Kidney tubule cell (primary cell): ENCODE results near the gene NTM.
A peak's percentile ranks its signal among the peaks of the same experiment; 100 is the strongest.

Experiments
- DNase-seq: peaks from one replicate; pipeline ENCODE4 v3.0.0-alpha.2; 2018; ENCODE audit warnings: low spot score

Gene NTM

DNA sequence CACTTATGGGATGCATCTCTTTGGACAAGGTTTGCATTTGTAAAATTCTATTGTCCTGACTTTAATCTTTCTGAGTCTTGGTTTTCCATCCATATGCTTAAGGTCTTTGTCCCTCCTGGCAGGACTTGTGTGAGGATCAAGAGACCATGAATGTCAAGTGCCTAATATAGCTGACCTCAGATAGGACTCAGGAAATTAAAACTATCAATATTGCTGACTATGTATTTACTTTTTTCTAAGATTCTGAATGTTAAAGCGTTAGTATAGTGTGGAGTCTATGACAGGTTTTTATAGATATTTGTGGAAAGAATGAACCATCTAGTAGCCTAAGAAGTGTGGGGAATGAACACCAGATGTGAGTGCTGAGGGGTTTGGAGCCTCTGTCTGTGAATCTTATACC, 637.8 kb downstream of the NTM start:
- DNase-seq = no peak

DNA sequence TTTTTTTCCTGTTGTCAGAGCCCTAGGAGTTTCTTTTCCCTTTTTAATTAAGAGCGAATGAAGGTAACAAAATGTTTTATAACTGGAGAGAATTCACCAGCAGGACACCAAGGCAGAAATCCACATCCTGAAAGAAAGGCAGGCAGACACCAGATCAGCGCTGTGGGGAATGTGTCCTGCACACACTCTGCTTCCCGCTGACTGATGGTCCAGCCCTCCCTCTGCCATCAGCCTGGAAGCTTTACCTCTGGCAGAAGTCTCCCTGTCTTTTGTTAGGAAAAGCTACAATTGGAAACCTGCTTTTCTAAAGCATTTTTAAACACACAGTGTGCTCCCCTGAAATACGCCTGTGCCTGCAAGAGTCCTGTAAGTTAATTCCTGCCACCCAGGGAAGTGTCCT, 638.5 kb downstream of the NTM start:
- DNase-seq = no peak

DNA sequence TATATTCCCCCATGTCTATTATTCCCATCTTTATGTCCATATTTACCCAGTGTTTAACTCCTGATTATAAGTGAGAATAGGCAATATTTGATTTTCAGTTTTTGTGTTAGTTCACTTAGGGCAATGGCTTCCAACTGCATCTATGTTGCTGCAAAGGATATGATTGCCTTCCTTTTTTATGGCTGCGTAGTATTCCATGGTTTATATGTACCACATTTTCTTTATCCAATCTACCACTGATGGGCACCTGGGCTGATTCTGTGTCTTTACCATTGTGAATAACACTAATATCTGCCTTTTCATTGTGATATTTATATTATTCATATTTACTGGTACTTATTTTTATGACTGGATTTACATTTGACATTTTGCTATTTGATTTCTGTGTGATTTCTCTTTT, 649.6 kb downstream of the NTM start:
- no peak for DNase-seq

DNA sequence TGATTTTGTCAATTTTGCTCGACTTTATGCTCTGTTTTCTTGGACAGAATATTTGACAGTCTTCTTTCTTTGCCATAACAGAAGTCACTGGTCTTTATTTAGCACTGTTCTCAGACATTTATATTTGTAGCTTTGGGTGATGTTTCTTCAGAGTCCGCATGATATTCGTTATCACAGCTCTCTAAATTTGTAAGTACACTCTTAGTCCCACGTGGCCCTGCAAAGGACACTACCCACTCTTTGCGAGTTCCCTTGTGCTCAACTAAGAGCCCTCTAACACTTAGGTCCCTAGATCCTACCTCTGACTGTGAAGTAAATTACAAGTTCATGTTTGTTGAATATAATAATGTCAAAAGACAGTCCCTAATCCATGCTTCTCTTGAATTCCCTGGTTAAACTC, 651.9 kb downstream of the NTM start:
- DNase-seq = no peak

DNA sequence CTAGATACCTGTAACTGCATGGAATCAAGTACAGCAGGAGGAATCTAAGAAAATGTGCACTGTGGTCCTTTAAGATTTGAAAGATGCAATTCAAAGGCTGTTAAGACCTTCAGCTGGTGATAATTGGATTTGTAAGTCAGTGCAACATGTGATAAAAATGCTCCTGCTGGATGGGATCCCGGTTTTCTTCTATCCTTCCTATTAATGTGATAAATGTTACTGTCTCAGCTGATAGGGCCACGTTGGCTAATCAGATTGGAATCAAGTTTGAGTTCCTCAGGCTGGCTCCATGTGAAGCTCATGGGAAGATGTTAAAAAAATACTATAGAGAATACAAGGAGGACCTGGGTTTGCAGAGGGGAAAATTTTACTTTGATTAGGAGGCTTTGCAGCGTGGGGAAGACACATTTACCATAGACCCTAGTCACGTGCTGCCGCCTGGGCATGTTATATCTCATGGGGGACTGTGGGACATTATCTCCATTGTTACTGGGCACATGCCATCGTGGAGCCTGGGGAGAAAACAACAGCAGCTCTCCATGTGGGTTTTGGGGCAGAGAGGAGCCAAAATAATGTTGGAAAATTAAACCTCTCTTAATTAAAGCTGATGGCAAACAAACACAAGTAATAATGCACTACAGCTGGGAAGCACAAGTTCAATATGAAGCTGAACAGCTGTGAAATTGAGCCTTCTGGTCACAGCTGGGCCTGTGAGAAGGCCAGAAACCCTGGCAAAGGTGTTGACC, 652.5 kb downstream of the NTM start:
- DNase-seq = no peak

DNA sequence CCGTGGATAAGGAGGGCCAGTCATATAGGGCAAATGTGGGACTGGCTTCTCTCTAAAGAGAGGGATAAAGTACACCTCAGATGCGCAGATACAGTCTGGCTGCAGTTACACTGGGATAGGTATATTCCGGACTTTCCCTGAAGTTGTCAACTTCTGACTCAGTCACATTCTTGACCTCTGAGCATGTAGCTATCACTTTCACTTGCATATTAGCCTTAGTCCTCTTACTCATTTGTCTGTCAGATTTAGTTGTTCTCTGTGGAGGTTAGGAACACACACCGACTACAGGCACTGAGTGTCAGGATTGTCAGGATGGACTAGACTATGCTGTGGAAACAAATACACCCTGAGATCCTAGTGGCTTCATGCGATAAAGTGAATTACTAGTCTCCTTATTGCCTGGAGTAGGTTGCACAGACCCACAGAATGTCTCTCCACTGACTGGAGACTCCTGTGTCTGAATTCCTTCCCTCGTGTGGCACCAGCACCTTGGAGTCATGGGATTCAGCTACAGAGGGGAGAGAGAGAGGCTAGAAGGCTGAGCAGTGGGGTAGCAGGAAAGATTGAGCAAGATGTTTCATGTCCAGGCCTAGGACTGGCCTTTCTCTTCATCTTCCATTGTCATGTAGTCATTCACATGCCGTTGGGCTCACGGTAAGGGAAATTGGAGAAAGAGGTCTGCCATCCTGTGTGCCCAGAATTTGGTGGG, 654.3 kb downstream of the NTM start:
- DNase-seq = peak; percentile 95

DNA sequence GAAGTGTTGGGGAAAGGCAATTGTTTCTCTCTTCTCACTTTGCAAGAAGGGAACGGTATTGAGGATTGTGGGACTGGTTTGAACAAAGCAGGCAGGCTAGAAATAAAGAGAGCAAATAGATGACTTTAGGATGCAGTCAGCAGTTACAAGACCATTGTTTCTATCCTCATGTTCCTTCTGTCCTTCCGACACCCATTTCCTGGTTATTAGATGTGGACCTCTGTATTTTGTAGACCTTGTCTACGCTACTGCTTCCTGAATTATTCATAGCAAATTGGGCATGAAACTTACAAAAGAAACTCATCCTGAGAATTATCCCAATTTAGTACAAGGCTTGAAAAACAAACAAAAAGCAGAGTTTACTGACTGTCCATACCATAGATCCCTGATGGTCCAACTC, 656.3 kb downstream of the NTM start:
- no peak for DNase-seq

DNA sequence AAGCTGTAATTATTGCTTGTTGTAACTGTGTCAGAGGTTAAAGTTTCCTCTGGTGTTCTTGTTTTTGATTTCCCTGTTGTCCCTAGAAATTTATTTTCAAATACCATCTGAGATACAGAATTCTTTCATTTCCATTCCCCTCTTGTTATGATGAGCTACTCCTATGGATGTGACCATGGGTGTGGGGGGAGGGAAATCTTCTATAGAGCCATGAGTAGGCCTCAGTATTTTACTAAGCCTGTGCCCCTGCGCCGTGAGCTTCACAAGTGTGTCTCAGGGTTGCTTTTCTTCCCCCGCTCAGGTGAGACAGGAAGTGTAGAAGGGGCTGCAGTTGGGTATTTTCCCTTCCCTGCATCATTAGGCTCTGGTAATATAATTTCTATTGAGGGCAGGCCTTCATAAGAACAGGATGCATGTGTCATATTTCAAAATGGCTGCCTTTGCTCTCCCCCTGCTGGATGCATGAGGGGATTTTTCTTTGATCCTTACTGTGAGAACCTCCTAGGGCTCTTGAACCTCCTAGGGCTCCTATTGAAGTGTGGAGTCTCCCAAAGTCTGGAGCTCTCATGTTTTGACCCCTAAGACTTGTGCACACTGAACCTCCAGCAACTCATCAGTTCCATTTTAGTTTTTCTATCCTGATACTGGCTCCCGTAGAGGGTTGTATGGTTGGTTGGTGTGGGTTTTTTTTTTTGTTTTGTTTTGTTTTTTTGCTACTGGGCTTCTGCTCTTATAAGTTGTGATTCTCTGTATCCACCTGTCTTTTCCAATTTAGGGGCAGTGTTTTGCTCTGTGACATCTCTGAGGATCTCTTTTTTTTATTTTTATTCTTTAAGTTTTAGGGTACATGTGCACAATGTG, 658.2 kb downstream of the NTM start:
- peak; percentile 48 for DNase-seq

DNA sequence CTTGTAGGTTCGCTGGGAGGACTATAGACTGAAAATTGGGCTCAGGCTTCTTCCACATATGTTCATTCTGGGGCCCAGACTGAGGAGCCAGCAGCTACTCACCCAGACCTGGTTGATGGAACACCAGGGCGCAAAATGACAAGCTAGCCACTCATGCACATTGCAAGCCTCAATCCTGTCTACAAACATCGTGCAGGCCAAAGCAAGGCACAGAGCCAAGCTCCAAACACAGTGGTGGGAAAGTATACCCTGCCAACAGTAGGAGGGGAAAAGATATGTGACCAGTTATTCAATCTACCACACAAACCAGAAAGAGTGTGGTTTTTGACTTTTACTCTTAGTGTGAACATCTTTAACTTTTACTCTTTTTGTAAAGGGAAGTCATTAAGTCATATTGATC, 660.5 kb downstream of the NTM start:
- DNase-seq = no peak

DNA sequence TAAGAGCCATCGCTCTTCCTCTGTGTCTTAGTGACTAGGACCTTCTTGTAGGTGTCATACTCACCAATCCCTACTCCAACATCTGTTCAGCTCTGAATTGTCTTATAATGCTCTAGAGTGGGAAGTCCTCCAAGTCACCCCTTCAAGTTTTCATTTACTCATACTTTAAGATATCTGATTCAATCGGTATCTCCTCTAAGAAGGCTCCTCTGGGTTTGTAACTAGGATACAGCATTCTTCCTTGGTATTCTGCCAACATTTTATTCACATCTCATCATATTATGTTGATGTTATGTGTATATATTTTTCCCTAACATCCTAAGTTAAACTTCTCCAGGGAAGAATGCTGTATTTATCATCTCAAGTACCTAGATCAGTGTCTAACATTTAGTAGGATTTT, 662.1 kb downstream of the NTM start:
- DNase-seq = no peak

DNA sequence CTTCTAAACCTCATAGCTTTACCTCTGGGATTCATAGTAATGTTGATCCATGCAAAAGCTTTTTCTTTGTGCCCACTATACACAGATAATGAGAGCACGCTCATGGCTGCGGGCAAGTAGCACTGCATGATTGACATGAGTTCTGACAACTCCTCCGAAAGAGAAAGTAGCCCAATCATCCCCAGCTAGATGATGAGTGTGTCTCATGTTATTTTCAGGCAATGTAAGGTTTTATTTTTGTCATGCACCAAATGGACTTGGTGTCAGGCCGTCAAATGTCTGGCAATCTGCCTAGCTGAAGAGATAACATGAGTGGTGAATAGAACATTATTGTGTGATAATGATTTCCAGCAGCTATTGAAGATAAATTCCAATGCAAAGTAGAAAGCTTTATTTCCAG, 662.6 kb downstream of the NTM start:
- no peak for DNase-seq

DNA sequence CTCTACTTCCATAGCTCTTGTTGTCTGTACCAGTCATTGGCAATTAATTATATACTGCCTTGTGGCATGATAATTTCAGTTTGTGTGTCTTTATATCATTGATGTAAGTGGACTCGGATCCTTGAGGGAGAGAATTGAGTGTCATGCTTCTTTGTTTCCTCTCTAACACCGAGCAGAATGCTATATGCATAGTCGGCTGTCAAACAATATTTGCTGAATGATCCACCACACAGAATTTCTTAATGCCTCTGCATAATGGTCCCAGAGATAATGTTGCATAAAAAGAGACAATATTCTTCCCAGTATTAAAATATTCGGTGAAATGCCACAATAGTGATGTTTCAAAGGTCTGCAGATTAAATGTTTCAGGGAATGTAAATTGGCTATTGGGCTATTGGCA, 664.8 kb downstream of the NTM start:
- no peak for DNase-seq

DNA sequence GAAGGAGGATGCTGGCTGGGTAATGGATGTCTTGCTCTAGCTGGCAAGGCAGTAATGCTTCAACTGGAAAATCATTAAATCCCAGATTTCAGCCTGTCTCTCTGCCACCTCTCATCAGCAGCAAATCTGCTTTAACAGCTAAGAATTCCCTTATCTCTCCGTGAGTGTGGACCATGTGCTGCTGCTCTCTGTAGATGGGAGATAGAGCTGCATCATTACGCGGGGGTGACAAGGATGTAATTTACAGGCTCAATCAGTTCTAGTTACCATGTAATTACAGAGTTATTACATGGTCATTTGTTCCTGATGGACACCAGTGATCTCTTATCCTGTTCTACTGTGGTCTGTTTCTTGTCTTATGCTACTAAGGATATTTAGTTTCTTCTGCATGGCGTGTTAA, 665.4 kb downstream of the NTM start:
- DNase-seq = no peak

DNA sequence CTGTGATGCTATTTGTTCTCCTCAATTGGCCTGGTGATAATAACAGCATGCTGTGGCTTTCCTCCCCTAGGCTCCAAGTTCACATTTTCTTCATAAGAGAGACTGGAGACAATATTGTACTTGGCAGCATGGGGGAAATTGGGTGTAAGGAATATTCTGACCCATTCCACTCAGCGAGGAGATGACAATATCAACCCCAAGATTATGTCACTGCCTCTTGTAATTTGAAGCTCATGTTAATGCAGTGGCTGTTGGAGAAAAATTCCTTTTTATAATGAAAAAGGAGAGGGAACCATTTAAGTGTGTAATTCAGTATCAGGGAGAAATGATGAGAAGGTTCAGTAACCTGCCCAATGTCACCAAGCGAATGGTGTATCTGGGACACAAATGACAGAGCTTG, 665.8 kb downstream of the NTM start:
- DNase-seq = no peak

DNA sequence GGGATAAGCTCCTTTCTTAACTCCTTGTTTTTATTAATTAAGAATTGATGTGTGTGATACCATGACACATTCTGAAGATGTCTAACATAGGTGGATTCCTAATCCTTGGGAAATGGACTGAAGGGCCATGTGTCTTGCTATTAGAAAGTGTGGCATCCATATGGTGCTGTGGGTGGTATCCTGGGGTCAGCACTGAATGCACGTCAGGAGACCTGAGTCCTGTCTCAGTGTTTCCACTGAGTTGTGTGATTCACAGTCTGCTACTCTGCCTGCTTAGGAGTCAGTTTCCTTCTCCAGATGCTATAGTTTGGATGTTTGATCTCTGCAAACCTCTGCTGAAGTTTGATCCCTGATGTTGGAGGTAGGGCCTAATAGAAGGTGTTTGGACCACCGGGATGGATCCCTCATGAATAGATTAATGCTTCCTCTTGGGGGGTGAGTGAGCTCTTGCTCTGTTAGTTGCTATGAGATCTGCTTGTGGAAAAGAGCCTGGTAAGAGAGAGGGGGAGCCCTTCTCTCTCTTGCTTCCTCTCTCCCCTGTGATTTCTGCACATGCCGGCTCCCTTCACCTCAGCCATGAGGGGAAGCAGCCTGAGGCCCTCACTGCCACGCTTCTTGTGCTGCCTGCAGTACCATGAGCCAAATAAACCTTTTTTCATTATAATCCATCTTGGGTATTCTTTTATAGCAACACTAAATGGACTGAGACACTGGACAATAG, 666.5 kb downstream of the NTM start:
- no peak for DNase-seq

DNA sequence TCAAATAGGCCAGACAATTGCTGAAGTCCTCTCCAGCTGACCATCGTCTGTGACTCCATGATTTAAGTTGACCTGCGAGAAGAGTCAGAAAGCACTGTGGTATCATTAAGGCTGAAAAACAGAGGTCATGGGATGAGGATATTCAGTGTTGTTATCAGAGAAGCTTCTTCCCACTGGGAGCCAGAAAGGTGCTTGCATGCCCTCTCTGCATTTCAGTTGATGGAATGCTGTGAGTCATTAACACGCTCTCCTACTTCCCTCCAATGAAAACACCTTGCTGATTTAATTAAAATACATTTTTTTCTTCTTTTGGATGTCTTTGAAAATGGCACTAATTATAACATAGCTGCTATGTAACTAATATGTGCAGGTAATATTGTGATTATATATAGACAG, 667.0 kb downstream of the NTM start:
- peak; percentile 50 for DNase-seq

DNA sequence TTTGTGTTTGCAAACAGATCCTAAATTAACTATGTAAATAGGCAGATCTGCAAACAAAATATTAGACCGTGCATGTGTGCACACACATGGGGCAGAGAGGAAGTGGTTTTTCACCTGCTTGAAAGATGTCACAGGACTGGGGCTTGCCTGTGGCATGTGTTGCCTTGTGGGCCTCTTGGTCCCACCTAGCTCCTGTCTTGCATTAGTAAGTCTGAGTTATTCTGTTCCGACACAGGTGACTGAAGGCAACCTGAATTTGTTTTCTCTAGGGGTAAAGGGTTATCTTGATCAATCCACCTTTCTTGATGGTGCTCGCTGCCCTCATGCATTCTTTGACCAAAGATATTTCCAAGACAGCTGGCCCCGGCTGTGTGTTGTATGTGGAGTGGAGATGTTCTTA, 667.5 kb downstream of the NTM start:
- DNase-seq = peak; percentile 53

DNA sequence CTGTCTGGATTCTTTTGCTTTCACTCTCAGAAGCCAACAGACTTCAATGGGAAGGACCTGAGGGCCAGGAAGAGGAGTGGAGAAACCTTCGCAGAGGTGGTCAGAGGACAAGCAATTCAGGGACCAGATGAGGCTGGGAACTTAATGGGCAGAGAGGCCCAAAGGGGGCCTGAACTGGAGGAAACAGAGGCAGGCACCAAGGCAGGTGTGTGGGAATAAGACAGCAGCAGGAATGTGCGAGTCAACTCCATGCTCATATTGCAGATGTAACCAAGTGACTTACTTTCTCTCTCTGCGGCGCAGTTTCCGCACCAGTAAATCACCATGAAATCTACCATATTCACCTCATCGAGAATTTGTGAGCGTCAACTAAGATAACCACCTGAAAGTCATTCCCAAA, 669.1 kb downstream of the NTM start:
- DNase-seq = no peak

DNA sequence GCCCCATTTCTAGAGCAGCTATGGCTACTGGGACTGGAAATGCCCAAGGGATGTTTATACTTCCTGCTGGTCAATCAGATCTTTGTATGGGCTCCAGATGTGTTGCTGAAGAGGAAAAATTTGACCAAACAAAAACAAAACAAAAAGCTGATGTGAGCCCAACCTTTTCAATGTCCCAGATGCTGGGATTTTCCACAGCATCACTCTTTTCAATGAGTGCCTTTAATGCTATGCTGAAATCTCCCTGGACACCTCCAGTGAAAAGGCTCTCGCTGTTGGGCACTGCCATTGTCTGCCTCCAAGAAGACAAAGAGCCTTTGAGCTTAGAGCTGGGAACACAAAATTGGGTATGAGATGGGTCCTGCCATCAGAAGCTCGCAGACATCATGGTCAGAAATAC, 671.9 kb downstream of the NTM start:
- no peak for DNase-seq

DNA sequence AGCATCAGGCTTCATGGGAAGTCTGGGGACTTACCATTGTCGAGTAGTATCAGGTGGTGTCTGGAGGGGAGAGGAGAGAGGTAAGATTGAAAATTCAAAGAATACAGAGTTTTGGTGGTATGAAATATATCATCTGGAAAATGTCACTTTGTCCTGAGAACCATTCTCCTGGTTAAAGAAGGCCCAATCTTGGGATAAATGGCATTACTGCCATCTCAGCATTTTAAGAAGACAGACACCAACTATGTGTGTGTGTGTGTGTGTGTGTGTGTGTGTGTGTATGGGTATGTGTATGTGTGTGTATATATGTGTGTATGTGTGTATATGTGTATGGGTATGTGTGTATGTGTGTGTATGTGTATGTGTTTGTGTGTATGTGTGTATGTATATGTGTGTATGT, 673.3 kb downstream of the NTM start:
- no peak for DNase-seq

DNA sequence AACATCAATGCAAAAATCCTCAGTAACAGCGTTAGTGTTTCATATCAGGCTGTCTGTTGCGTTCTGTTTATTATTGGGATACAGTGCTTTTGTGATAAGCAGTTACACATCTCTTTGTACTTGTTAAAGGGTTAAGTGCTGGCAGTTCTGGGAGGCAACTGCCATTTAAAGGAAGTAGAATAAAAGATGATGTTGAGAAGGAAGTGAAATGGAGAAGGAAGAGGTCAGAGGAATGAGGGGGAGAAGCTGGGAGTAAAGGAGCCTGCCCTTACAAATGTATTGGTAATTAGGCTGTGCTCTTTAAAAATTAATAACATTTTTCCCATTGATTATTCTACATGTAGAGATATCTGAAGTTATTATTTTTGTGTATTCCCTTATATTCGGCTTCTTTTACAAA, 674.7 kb downstream of the NTM start:
- no peak for DNase-seq

DNA sequence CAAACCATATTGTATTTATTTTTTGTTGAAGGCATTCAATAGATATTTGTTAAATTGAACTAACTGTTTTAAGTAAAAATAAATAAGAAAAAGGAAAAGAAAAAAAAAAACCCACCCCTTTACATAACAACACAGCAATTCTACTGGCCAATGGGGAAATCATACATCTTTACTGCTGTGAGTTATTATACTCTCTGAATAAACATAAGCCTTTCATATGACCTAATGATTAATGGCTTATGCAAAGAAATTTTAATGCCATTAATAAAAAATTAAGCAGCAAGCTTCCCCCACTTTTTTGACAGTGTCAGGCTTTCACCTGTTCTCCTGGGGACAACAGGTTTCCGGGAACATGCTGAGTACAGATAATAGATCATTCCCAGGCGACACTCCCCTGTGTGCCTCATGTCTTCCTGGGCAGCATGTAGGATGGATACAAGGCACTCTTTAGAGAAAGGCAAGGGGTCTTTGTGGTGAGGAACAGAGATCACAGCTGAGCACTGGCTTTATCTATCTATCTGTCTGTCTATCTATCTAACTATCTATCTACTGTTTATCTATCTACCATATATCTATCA, 676.0 kb downstream of the NTM start:
- DNase-seq = no peak
